ENCODE results near the gene KLHL1.

Gene KLHL1

DNA sequence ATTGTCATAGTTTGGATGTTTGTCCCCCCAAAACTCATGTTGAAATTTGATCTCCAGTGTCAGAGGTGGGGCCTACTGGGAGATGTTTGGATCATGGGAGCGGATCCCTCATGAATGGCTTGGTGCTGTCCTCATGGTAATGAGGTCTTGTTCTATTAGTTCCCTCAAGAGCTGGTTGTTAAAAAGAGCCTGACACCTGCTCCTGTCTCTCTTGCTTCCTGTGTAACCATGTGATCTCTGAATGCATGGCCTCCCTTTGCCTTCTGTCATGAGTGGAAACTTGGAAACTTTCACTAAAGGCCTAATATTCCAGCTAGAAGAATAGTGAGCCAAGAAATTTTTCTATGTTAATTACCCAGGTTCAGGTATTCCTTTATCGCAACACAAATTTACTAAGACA, 312.0 kb downstream of the KLHL1 start:
- no peaks in the 10 kb centered on the region for H3K27me3 ChIP-seq (ENCODE audit: control insufficient read depth, insufficient read depth, low read length)
- H3K36me3 ChIP-seq (ENCODE audit: control insufficient read depth, insufficient read depth, low read length): no peaks in the 10 kb centered on the region
- WGBS (ENCODE audit: insufficient coverage, insufficient read length): no CpG with 5 or more reads among the region's 2 CpGs
- H3K27ac ChIP-seq (ENCODE audit: low read length): no peak overlapping the region
- H3K4me3 ChIP-seq (ENCODE audit: low read length): no peak overlapping the region
- H3K9me3 ChIP-seq (ENCODE audit: control insufficient read depth, insufficient read depth, low read length): no peaks in the 10 kb centered on the region
- no peak for DNase-seq (ENCODE audit: low read depth, low spot score)
- H3K4me1 ChIP-seq (ENCODE audit: control insufficient read depth, insufficient read depth, low read length): peaks cover 2% of the 10 kb centered on the region; the same call in 1 of the 2 replicates

- no peak for DNase-seq (ENCODE audit: low read depth, low spot score)
- Histone ChIP-seq H3K27me3 (ENCODE audit: control insufficient read depth, insufficient read depth, low read length) (no peaks in the 10 kb centered on the region), H3K4me3 (ENCODE audit: low read length) (no peak overlapping the region), H3K36me3 (ENCODE audit: control insufficient read depth, insufficient read depth, low read length) (no peaks in the 10 kb centered on the region), H3K4me1 (ENCODE audit: control insufficient read depth, insufficient read depth, low read length) (peaks cover 2% of the 10 kb centered on the region; the same call in 1 of the 2 replicates), H3K27ac (ENCODE audit: low read length) (no peak overlapping the region), H3K9me3 (ENCODE audit: control insufficient read depth, insufficient read depth, low read length) (no peaks in the 10 kb centered on the region)
- no CpG with 5 or more reads among the region's 3 CpGs for WGBS (ENCODE audit: insufficient coverage, insufficient read length)
These were observed 314.3 kb downstream of the KLHL1 start for GRCh38 chr13:69793783-69794453.

DNA sequence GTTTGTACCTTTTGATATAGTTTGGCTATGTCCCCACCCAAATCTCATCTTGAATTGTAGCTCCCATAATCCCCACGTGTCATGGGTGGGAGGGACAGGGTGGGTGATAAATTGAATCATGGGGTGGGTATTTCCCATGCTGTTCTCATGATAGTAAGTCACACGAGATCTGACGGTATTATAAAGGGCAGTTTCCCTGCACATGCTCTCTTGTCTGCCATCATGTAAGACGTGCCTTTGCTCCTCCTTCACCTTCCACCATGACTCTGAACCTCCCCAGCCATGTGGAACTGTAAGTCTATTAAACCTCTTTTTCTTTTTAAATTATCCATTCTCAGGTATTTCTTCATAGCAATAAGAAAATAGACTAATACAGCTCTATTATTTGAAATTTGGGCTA, 331.3 kb downstream of the KLHL1 start:
- WGBS (ENCODE audit: insufficient coverage, insufficient read length): no CpG with 5 or more reads among the region's 4 CpGs
- Histone ChIP-seq H3K27ac (ENCODE audit: low read length) (no peak overlapping the region), H3K4me1 (ENCODE audit: control insufficient read depth, insufficient read depth, low read length) (no peaks in the 10 kb centered on the region), H3K9me3 (ENCODE audit: control insufficient read depth, insufficient read depth, low read length) (no peaks in the 10 kb centered on the region), H3K36me3 (ENCODE audit: control insufficient read depth, insufficient read depth, low read length) (no peaks in the 10 kb centered on the region), H3K4me3 (ENCODE audit: low read length) (no peak overlapping the region), H3K27me3 (ENCODE audit: control insufficient read depth, insufficient read depth, low read length) (no peaks in the 10 kb centered on the region)
- no peak for DNase-seq (ENCODE audit: low read depth, low spot score)

GRCh38 chr13:69769608-69770007, 338.6 kb downstream of the KLHL1 start:
- WGBS (ENCODE audit: insufficient coverage, insufficient read length): no CpG with 5 or more reads among the region's 3 CpGs
- Histone ChIP-seq H3K27ac (ENCODE audit: low read length) (no peak overlapping the region), H3K36me3 (ENCODE audit: control insufficient read depth, insufficient read depth, low read length) (no peaks in the 10 kb centered on the region), H3K4me3 (ENCODE audit: low read length) (no peak overlapping the region), H3K4me1 (ENCODE audit: control insufficient read depth, insufficient read depth, low read length) (no peaks in the 10 kb centered on the region), H3K27me3 (ENCODE audit: control insufficient read depth, insufficient read depth, low read length) (no peaks in the 10 kb centered on the region), H3K9me3 (ENCODE audit: control insufficient read depth, insufficient read depth, low read length) (no peaks in the 10 kb centered on the region)
- no peak for DNase-seq (ENCODE audit: low read depth, low spot score)

DNA sequence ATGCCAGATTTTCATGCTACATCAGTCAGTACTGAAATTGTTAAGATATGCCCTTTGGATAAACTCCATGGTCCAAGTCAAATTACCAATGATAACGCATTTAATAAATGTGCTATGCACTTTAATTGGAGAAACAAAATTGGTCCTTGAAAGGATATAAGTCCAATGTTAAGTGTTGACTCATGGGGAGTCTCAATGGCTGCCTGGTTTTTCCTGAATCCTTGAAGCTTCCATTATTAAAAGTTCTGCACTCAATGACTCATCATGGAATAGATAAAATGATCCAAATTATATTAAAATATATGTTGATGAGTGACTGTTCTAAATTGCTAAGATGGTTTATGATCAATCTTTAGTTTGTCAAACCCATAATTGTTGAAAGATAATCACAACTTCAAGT, 346.7 kb downstream of the KLHL1 start:
- no peaks in the 10 kb centered on the region for H3K9me3 ChIP-seq (ENCODE audit: control insufficient read depth, insufficient read depth, low read length)
- no CpG with 5 or more reads among the region's 1 CpG for WGBS (ENCODE audit: insufficient coverage, insufficient read length)

DNA sequence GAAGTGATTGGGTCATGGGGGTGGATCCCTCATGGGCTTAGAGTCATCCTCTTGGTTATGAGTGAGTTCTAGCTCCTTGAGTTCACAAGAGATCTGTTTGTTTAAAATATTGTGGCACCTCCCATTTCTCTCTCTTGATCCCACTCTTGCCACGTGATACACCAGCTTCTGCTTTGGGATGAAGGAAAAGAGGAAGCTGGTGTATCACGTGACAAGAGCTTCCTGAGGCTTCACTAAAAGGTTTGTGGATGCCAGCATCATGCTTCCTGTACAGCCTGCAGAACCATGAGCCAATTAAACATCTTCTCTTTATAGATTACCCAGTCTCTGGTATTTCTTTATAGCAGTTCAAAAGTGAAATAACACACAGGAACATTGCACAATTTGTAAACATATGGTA, 353.2 kb downstream of the KLHL1 start:
- Histone ChIP-seq H3K27me3 (ENCODE audit: control insufficient read depth, insufficient read depth, low read length) (no peaks in the 10 kb centered on the region), H3K27ac (ENCODE audit: low read length) (no peak overlapping the region), H3K9me3 (ENCODE audit: control insufficient read depth, insufficient read depth, low read length) (no peaks in the 10 kb centered on the region), H3K36me3 (ENCODE audit: control insufficient read depth, insufficient read depth, low read length) (no peaks in the 10 kb centered on the region), H3K4me3 (ENCODE audit: low read length) (no peak overlapping the region), H3K4me1 (ENCODE audit: control insufficient read depth, insufficient read depth, low read length) (no peaks in the 10 kb centered on the region)
- no CpG with 5 or more reads among the region's 2 CpGs for WGBS (ENCODE audit: insufficient coverage, insufficient read length)
- DNase-seq (ENCODE audit: low read depth, low spot score): no peak

More for the DNA sequence above, 346.7 kb downstream of the KLHL1 start:
- H3K27me3 ChIP-seq (ENCODE audit: control insufficient read depth, insufficient read depth, low read length): no peaks in the 10 kb centered on the region
- no peaks in the 10 kb centered on the region for H3K36me3 ChIP-seq (ENCODE audit: control insufficient read depth, insufficient read depth, low read length)
- H3K4me1 ChIP-seq (ENCODE audit: control insufficient read depth, insufficient read depth, low read length): no peaks in the 10 kb centered on the region
- no peak for DNase-seq (ENCODE audit: low read depth, low spot score)
- no peak overlapping the region for H3K27ac ChIP-seq (ENCODE audit: low read length)
- no peak overlapping the region for H3K4me3 ChIP-seq (ENCODE audit: low read length)

- no peaks in the 10 kb centered on the region for H3K36me3 ChIP-seq (ENCODE audit: control insufficient read depth, insufficient read depth, low read length)
- H3K4me3 ChIP-seq (ENCODE audit: low read length): no peak overlapping the region
- WGBS (ENCODE audit: insufficient coverage, insufficient read length): no CpG with 5 or more reads among the region's 4 CpGs
- H3K27me3 ChIP-seq (ENCODE audit: control insufficient read depth, insufficient read depth, low read length): no peaks in the 10 kb centered on the region
- H3K4me1 ChIP-seq (ENCODE audit: control insufficient read depth, insufficient read depth, low read length): no peaks in the 10 kb centered on the region
- no peaks in the 10 kb centered on the region for H3K9me3 ChIP-seq (ENCODE audit: control insufficient read depth, insufficient read depth, low read length)
- no peak for DNase-seq (ENCODE audit: low read depth, low spot score)
- H3K27ac ChIP-seq (ENCODE audit: low read length): no peak overlapping the region
These were observed 357.0 kb downstream of the KLHL1 start for GRCh38 chr13:69751259-69751658.

DNA sequence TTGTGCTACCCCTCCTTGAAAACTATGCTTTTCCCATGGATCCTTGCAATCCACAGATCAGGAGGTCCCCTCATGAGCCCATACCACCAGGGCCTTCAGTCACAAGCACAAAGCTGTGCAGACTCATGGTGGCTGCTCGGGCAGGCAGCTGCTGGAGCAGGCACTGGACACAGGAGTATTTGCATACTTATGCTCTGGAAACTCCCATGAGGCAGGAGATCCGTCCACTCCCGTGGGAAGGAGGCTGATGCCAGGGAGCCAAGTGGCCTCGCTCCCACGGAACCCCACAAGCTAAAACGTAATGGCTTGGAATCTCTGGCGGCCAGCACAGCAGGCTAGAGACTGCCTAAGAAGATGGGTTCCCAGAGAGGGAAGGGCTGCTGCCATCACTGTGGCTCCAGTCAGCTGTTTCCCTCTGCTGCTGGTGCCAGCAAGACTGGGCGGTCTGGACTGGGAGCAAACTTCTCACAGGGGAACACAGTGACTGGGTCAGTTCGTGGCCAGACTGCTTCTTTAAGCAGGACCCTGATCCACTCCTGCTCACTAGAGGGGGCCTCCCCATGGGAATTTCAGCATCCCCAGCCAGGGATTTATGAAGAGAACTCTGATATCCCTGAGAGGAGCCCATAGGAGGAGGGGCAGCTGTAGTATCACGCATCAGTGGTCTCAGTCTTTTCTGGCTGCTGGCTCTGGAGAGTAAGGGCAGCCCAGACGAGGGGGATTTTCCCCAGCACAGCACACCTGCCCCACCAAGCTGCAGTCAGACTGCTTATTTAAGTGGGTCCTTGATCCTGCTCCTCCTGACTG, 370.9 kb downstream of the KLHL1 start:
- Histone ChIP-seq H3K9me3 (ENCODE audit: control insufficient read depth, insufficient read depth, low read length) (no peaks in the 10 kb centered on the region), H3K4me3 (ENCODE audit: low read length) (no peak overlapping the region), H3K4me1 (ENCODE audit: control insufficient read depth, insufficient read depth, low read length) (no peaks in the 10 kb centered on the region), H3K36me3 (ENCODE audit: control insufficient read depth, insufficient read depth, low read length) (no peaks in the 10 kb centered on the region), H3K27ac (ENCODE audit: low read length) (no peak overlapping the region), H3K27me3 (ENCODE audit: control insufficient read depth, insufficient read depth, low read length) (no peaks in the 10 kb centered on the region)
- DNase-seq (ENCODE audit: low read depth, low spot score): no peak
- WGBS (ENCODE audit: insufficient coverage, insufficient read length): no CpG with 5 or more reads among the region's 11 CpGs

GRCh38 chr13:69721631-69722030, 386.6 kb downstream of the KLHL1 start:
- no peak for DNase-seq (ENCODE audit: low read depth, low spot score)
- Histone ChIP-seq H3K36me3 (ENCODE audit: control insufficient read depth, insufficient read depth, low read length) (no peaks in the 10 kb centered on the region), H3K4me3 (ENCODE audit: low read length) (no peak overlapping the region), H3K4me1 (ENCODE audit: control insufficient read depth, insufficient read depth, low read length) (no peaks in the 10 kb centered on the region), H3K9me3 (ENCODE audit: control insufficient read depth, insufficient read depth, low read length) (no peaks in the 10 kb centered on the region), H3K27ac (ENCODE audit: low read length) (no peak overlapping the region), H3K27me3 (ENCODE audit: control insufficient read depth, insufficient read depth, low read length) (no peaks in the 10 kb centered on the region)
- no CpG with 5 or more reads among the region's 1 CpG for WGBS (ENCODE audit: insufficient coverage, insufficient read length)

- no peaks in the 10 kb centered on the region for H3K9me3 ChIP-seq (ENCODE audit: control insufficient read depth, insufficient read depth, low read length)
- DNase-seq (ENCODE audit: low read depth, low spot score): no peak
- H3K36me3 ChIP-seq (ENCODE audit: control insufficient read depth, insufficient read depth, low read length): no peaks in the 10 kb centered on the region
- no peak overlapping the region for H3K27ac ChIP-seq (ENCODE audit: low read length)
- H3K4me3 ChIP-seq (ENCODE audit: low read length): no peak overlapping the region
- H3K4me1 ChIP-seq (ENCODE audit: control insufficient read depth, insufficient read depth, low read length): no peaks in the 10 kb centered on the region
- H3K27me3 ChIP-seq (ENCODE audit: control insufficient read depth, insufficient read depth, low read length): no peaks in the 10 kb centered on the region
These were observed 387.8 kb downstream of the KLHL1 start for GRCh38 chr13:69720278-69720983.

All from iPS DF 6.9 (cell line).